ENCODE data around the gene SAMD3. TPM values are rescaled to one million over a fixed set of nuclear protein-coding genes. Genes with fewer than 3 reads are reported as not detected.
"Not testable (repeated sequence)": the region's sequence is repeated elsewhere in the genome, so short reads cannot be mapped to it uniquely, and the experiment has no call there.

Gene SAMD3
- polyA plus RNA-seq, 1 donor: 1.1 TPM

DNA sequence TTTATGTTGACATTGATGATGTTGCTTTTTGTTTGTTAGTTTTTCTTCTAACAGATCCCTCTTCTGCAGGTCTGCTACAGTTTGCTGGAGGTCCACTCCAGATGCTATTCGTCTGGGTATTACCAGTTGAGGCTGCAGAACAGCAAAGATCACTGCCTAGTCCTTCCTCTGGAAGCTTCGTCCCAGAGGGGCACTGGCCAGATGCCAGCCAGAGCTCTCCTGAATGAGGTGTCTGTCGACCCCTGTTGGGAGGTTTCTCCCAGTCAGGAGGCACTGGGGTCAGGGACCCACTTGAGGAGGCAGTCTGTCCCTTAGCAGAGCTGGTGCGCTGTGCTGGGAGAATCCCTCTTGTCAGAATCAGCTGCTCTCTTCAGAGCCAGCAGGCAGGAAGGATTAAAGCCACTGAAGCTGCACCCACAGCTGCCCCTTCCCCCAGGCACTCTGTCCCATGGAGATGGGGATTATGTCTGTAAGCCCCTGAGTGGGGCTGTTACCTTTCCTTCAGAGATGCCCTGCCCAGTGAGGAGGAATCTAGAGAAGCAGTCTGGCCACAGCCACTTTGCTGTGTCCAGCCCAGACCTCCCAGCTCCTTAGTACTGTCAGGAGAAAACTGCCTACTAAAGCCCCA lies 49.3 kb downstream of the SAMD3 start:
- not testable (repeated sequence) for DNase-seq

DNA sequence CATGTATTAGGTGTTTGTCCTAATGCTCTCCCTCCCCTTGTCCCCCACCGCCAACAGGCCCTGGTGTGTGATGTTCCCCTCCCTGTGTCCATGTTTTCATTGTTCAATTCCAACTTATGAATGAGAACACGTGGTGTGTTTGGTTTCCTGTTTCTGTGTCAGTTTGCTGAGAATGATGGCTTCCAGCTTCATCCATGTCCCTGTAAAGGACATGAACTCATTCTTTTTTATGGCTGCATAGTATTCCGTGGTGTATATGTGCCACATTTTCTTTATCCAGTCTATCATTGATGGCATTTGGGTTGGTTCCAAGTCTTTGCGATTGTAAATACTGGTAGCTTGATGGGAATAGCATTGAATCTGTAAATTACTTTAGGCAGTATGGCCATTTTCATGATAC lies 52.6 kb downstream of the SAMD3 start:
- not testable (repeated sequence) for DNase-seq

DNA sequence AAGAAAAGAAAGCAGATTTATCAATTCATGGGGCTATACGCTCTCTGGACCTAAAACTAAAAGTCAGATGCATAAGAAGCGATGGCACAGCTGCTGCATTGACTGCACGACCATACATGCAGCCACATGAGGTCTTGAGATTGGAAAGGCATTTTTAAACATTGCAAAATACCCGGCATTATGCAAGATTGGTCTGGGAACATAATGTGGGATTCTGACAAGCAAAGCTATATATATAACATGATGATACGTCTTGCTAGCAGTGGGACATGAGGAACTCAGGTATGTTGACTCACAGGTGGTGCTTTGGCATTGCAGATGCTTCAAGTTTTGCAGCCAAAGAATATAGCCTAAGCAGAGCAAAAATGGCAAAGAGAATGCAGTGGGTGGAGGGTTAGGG lies 55.1 kb downstream of the SAMD3 start:
- no peak for DNase-seq

DNA sequence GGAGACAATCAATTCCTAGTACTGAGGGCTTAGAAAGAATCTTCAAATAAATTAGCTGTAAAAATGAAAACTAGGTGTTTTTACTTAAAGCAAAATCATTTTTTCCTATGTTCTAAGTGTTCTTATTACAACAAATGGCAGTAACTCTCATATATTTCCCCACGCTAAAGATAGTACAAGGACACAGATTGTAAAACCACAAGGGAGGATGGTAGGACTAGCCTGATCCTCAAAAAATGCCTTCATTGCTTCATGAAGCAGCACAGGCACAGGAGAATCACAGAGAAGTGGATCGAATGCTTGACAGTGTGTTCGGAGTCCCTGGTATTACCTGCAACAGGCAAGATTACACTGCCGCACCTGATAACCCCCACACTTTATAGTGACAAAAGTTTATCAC lies 58.5 kb downstream of the SAMD3 start:
- DNase-seq: no peak

GRCh38 chr6:130163266-130163665 lies 59.5 kb downstream of the SAMD3 start:
- no peak for DNase-seq

GRCh38 chr6:130162421-130162820 lies 60.3 kb downstream of the SAMD3 start:
- no peak for DNase-seq

DNA sequence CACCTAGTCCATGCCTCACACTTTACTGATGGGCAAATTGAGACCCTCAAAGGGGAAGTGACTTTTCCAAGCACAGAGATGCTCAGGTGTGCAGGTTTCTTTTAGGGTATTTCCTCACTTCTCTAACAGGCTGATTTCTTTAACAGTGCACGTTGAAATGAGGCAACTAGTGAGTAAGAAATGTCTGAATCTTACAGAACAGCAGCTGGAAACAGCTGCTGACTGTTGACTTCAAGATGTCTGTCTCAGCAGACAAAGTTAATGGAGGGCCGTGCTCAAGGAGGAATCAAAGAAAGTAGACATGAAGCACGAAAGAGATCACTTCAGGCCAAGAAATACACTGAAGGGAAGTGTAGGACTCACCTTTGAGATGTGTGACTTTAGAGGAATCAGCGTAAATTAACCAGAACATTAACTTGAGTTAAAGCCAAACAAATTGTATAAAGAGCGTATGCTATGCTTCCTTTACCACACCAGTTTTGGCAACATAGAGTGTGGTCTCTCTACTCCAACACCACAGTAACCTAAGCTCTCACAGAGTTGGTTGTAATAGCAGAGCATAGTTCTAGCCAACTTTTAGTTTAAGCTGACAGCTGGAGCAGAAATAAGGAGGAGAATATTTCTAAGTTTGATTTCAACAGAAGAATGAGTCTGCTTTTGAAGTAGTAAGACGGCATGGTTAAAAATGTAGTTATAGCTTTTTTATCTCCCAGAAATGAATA lies 60.9 kb downstream of the SAMD3 start:
- peak; percentile 44 for DNase-seq

GRCh38 chr6:130159956-130160355 lies 62.8 kb downstream of the SAMD3 start:
- DNase-seq: no peak

- no peak for DNase-seq
Measured at GRCh38 chr6:130158548-130158947, 64.2 kb downstream of the SAMD3 start.

DNA sequence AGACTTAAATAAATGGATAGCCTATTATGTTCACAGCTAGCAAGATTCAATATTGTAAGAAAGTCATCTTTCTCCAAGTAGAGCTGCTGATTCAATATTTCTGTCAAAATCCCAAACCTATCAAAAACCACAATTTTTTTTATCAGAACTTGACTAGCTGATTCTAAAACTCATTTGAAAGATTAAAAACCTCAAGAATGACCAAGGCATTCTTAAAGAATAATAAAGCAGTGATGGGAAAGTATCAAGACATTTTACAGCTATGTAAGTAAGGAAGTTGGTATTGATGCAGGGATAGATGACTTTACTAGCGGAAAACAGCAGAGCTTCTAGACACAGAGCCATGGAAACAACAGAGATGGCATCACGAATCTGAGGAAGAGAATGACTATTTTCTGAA lies 64.7 kb downstream of the SAMD3 start:
- DNase-seq: no peak

- DNase-seq: no peak
Measured at GRCh38 chr6:130156908-130157307, 65.8 kb downstream of the SAMD3 start.

- DNase-seq: no peak
Measured at GRCh38 chr6:130152908-130153510, 69.7 kb downstream of the SAMD3 start.

DNA sequence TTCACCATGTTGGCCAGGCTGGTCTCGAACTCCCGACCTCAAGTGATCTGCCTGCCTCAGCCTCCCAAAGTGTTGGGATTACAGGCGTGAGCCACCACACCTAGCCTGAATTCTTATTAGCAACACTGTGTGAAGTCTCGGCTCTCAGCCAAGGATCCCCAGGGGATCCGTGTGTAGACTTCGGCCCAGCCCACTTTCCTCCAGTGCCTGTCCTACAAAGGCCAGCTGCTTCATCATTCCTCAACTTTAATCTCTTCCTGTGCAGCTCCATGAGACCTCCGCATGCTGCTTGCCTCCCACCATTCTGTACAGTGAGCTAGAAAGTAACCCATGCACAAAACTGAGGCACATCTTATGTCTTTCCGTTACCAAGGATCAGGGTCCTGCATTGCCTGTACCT lies 71.8 kb downstream of the SAMD3 start:
- no peak for DNase-seq

DNA sequence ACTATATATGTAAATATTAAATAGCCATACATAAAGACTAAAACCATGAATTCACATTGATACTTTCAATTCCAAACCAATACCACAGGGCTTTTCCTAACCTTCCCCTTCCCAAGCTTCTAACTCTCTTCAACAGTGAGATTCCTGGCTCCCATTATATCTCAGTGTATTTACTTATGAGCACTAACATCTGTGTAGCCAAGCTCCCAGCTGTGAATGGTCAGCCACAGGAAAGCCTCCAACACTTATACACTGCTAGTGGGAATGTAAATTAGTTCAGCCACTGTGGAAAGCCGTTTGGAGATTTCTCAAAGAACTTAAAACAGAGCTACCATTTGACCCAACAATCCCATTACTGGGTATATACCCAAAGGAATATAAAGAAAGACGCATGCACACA lies 73.7 kb downstream of the SAMD3 start:
- not testable (repeated sequence) for DNase-seq

DNA sequence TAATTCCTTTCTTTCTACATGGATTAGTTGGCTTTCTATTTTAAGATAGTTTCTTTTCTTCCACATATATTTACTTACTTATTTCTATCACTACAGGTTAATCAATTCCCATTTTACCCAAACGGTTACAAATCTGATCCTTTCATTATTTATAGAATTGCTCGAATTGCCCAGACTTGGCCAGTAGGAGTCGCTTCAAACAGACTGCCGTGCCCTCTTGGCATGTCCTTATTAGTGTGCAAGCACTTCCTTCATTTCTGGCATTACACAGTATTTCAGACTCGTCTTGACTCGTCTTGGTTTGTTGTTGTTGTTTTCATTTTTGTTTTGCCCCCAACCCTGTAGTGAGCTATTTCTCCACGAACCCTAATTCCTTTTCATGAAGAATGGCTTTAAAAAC lies 74.6 kb downstream of the SAMD3 start:
- no peak for DNase-seq

- no peak for DNase-seq
Measured at GRCh38 chr6:130147111-130147510, 75.6 kb downstream of the SAMD3 start.

- no peak for DNase-seq
Measured at GRCh38 chr6:130143709-130144108, 79.0 kb downstream of the SAMD3 start.

GRCh38 chr6:130140084-130140483 lies 82.7 kb downstream of the SAMD3 start:
- DNase-seq: no peak

GRCh38 chr6:130138909-130139242 lies 83.9 kb downstream of the SAMD3 start:
- no peak for DNase-seq

- no peak for DNase-seq
Measured at GRCh38 chr6:130138116-130138908, 84.4 kb downstream of the SAMD3 start.

GRCh38 chr6:130136798-130137197 lies 86.0 kb downstream of the SAMD3 start:
- no peak for DNase-seq

DNA sequence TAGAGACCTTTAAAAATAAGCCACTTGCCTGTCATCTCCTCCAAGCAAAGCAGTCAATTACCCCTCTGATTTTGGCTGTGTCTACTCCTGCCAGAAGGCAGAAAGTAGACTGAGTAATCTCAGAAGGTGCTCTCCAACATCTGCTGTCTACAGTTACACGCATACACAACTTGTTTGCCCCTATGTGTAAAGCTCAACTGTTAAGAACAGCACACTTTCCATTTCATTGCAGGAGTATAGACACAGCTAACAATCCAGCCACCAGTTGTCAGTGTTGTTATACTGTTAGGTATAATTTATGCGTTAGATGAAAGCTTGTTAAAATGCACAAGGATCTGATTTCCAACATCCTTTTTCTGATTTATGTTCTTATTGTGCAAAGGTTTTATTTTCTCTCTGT lies 88.2 kb downstream of the SAMD3 start:
- no peak for DNase-seq

DNA sequence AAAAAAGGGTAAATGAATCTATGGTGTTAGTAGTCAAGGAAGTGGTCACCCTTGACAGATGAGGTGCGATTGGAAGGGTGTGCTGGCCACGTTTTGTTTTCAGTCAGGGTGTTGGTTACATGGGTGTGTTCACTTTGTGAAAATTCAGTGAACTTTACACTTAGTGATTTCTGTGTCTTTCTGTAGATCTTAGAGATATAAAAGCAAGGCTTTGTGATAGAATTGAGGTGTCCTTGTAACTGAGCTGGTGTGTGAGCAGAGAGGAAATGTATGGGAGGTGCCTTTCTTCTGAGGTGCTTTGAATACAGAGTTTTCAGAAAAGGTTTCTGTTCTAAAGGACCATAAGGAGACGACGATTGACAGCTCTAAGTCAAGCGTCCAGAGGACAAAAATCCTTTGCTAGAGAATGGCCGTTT lies 90.5 kb downstream of the SAMD3 start:
- DNase-seq: no peak

All from left kidney (tissue), 2 donors.